Suprapubic skin (tissue), 4 donors: ENCODE data around the gene GOT1.

Experiments
- CTCF ChIP-seq, 2 donors: fragments of 200-600 bp in 1 of 2; fragments of 450-650 bp in 1 of 2; sonication (generic) in 1 of 2; IDR thresholded peaks; one replicate each; pipeline ENCODE4 v1.5.1; 2016 to 2019; ENCODE audit warnings: antibody characterized with exemption in 2 of 2, mild to moderate bottlenecking in 1 of 2, moderate library complexity in 1 of 2
- EP300 ChIP-seq: sonication (generic); formaldehyde crosslinking; IDR thresholded peaks from one replicate; pipeline ENCODE4 v1.6.1; 2017; ENCODE audit warnings: antibody characterized with exemption
- POLR2A ChIP-seq, 2 donors: fragments of 450-650 bp; IDR thresholded peaks; one replicate each; pipeline ENCODE4 v1.6.1; 2017; ENCODE audit warnings: antibody characterized with exemption in 2 of 2, mild to moderate bottlenecking in 2 of 2, moderate library complexity in 2 of 2
- POLR2AphosphoS5 ChIP-seq, 3 donors: sonication (generic); formaldehyde crosslinking; IDR thresholded peaks; one replicate each; pipeline ENCODE4 v1.6.1; 2017; ENCODE audit warnings: antibody characterized with exemption in 3 of 3

GRCh38 chr10:99395750-99396445 lies 34.5 kb downstream of the GOT1 start:
- TF ChIP-seq EP300 (no peak), POLR2A (IDR thresholded peaks at IDR 0.05) (no peak), CTCF (IDR thresholded peaks at IDR 0.05) (no peak), POLR2AphosphoS5 (IDR thresholded peaks at IDR 0.05) (no peak)
